ENCODE results near the gene KIN.
"Not testable (repeated sequence)": the region's sequence is repeated elsewhere in the genome, so short reads cannot be mapped to it uniquely, and the experiment has no call there.

The KIN gene

DNA sequence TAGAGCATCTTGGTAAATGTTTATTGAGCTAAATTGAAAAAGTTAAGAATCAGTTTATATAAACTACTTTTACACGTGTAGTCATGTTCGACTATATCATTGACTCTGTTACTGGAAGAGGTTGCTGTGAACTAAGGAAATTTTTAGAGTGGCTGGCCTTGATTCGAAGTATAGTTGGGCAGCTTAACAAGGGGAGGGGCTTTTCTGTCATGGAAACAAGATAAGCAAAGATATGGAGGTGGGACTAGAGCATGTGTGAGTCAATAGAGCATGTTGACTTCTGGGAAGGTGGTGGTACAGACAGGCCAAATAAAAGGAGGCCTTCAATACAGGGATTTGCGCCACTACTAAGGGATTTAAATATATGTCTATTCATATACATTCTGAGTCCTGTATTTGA lies 7.8 kb upstream of the KIN start:
- DNase-seq (ENCODE audit: low read depth in 2 of 2, low spot score in 1 of 2), result no peak

DNA sequence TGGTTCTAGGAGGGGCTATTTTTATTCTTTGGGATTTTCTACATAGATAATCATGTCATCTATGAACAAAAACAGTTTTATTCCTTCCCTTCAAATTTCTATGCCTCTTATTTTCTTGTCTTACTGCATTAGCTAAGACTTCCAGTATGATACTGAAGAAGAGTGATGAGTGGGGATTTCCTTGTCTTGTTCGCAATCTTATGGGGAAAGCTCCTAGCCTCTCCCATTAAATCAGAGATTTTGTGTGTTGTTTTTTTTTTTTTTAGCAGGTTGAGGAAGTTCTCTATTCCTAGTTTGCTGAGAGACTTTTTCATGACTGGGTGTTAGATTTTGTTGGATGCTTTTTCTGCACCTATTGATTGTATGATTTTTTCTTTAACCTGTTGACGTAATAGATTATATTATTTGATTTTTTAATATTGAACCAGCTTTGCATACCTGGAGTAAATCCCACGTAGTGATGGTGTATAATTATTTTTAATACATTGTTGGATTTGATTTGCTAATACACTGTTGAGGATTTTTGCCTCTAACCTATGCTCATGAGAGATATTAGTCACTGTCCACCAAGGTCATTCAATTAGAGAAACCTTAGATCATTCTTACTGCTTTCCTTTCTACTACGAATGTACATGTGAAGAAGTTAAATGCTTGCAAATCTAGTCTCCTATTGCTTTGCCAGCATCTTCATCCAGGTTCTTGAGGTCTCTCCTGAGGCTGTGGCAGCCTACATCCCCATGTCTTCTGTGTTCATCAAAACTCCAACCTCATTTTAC lies 6.6 kb upstream of the KIN start:
- no peak for DNase-seq (ENCODE audit: low read depth in 2 of 2, low spot score in 1 of 2)

DNA sequence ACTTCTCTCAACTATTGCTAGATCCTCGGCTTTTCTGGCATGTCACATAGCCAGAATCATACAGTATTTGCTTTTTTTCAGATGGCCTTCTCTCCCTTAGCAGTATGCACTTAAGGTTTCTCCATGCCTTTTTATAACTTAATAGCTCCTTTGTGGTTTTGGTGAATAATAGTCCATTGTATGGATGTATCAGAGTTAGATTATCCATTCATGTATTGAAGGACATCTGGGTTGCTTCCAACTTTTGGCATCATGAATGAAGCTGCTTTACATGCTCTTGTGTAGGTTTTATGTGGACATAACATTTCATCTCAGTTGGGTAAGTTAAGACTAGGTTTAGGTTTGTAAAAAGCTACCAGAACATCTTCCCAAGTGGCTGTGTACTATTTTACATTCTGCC lies 4.7 kb upstream of the KIN start:
- DNase-seq (ENCODE audit: low read depth in 2 of 2, low spot score in 1 of 2), result no peak

DNA sequence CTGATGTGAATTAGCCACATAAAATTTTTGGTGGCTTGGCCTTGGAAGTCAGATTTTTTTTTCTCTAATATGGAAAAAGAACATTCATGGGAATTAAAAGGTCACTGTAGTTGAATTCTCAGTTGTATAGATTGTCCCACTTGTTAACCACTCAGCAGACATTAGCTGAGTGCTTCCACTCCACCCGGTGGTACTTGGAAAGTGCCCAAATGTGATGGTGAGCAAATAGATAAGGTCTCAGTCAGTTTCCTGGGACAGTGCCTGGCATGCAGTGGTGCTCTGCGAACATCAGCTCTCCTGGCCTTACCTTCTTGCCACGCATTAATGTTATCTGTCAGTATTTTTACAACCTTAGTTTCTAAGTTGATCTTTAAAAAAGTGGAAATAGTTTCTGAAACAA lies 1.6 kb upstream of the KIN start:
- DNase-seq (ENCODE audit: low read depth in 2 of 2, low spot score in 1 of 2), result no peak

DNA sequence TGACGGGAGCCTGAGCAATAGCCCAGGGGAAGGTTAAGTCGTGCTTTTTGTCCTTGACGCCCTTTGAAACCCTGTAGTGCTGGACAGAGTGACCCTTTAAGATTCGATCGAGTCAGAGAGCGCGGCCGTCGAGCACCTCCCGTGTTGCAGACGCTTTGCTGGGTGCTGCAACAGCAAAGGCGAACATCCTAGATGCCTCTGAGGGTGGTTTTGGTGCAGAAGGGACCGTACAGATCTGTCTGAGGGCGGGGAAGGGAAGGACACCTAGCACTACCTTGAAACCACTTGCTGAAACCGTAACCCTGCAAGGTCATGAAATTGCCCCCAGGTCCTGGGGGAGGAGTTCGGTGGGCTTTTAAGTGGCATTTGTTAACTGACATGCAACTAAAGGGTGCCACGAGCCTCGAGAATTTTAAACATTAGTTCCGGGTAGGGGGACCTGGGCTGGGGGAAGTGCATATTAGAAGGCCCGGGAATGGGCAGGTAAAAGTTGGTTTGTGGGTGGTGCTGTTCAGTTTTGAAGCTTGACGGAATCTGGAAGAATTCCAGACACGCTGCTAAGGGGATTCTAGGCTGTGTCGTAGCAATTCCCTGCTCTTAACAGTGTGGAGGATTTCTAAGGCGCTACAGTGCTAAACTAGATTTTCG lies 970 bp upstream of the KIN start:
- no peak for DNase-seq (ENCODE audit: low read depth in 2 of 2, low spot score in 1 of 2)

DNA sequence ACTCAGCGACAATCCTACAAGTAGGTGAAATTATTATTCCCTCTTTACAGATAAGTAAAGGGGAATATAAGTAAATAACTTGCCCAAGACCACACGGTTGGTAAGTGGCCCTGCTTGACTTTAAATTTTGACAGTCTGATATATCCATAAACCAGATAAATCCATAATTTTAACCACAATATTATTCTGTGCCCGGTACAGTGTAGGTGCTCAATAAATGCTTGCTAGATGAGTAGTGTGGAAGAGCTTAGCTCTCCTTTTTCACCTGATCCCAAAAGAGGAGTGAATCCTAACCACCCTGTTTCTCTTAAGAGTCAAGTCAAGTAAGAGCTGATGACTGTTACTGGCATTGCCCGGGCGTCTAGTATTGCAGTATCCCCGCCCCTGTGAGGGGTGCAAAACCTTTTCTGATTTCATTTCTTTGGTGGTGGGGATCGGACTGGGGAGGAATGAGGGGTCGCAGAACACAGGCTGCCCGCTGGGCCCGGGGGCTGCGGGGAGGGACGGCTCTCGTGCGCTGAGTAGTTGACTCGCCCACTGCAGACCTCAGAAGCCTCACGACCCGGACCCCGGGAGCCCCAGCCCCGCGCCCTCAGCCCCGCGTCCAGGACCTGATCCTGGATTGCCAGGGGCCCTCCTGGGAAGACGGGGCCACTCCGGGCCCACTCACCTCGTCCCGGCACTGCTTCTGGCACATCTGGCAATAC lies 490 bp downstream of the KIN start:
- no peak for DNase-seq (ENCODE audit: low read depth in 2 of 2, low spot score in 1 of 2)

DNA sequence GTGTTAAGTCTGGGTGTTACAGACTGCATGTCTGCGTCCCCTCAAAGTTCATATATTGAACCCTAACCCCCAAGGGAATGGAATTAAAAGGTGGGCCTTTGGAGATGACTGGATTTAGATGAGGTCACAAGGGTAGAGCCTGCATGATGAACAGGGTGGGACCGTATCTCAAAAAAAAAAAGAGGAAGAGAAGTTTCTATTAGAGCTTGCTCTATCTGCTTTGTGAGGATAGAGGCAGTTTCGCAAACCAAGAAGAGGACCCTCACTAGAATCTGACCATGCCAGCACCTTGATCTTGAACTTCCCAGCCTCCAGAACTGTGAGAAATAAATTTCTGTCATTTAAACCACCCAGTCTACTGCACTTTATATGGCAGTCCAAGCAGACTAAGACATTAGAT lies 1.4 kb downstream of the KIN start:
- DNase-seq (ENCODE audit: low read depth in 2 of 2, low spot score in 1 of 2), result no peak

DNA sequence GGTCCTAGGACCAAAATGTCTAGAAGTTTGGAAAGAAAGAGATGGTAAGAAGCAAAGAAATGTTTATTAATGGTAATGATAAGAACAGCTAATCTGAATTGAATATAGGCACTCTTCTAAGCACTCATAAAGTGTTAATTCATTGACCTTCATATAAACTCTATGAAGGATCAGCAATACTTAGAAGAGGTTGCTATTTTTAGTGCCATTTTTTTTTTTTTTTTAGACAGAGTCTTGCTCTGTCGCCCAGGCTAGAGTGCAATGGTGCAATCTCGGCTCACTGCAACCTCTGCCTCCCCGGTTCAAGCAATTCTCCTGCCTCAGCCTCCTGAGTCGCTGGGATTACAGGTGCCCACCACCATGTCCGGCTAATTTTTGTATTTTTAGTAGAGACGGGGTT lies 5.6 kb downstream of the KIN start:
- DNase-seq (ENCODE audit: low read depth in 2 of 2, low spot score in 1 of 2), result not testable (repeated sequence)

DNA sequence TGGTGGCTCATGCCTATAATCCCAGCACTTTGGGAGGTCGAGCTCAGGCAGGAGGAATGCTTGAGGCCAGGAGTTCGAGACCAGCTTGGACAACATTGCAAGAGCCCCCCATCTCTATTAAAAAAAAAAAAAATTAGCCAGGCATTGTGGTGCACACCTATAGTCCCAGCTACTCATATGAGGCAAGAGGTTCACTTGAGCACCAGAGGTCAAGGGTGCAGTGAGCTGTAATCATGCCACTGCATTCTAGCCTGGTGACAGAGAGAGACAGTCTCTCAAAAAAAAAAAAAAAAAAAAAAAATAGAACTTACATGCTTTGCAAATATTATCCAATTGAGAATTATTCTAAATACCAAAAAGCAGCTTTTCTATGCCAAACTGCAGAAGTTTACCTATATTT lies 11.0 kb downstream of the KIN start:
- no peak for DNase-seq (ENCODE audit: low read depth in 2 of 2, low spot score in 1 of 2)

DNA sequence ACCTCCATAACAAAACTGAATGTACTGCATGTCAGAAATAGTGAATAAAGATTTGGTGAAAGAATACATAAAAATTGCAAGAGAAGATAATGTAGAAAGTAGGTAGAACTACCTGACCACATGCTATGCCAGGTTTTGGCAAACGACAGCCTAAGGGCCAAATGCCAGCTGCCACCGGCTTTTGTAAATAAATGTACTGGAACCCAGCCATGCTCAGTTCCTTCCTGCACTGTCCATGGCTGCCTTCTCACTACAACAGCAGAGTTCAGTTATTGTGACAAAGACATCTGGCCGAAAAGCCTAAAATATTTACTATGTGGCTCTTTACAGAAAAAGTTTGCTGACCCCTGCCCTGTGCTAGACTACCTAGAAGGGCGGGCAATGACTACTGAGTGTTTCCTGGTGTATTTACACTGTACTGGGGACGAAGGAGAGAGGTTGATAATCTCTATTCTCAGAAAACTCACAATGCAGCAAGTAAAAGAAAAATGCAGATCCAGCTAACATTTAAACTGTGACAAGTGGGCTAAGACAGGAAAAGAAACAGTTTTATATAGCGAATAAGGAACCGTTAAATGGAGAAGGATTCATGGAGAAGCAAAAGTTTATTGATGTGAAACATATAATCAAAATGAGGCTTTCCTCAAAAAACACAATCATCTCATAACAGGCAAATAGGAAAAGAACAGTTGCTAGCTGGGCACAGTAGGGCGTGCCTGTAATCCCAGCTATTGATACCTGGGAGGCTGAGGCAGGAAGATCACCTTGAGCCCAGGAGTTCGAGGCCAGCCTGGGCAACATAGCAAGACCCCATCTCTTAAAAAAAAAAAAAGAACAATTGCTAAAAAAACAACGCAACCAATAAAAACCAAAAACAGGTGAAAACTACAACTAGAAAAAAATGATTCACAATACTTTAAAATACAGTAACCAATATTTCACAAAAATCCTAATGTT lies 13.7 kb downstream of the KIN start:
- DNase-seq (ENCODE audit: low read depth in 2 of 2, low spot score in 1 of 2), result no peak

DNA sequence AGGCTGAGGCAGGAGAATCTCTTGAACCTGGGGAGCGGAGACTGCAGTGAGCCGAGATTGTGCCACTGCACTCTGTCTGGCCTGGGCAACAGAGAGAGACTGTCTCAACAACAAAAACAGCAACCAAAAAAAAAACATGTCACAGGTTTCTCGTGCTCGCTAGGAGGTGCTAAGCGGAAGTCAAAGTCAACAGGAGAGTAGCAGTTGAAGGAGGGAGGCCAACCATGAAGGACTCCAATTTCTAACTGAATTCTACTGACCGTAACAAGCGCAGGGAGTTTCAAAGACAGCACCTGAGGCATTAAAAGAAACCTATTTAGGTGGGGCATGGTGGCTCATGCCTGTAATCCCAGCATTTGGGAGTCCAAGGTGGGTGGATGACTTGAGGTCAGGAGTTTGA lies 19.4 kb downstream of the KIN start:
- no peak for DNase-seq (ENCODE audit: low read depth in 2 of 2, low spot score in 1 of 2)

DNA sequence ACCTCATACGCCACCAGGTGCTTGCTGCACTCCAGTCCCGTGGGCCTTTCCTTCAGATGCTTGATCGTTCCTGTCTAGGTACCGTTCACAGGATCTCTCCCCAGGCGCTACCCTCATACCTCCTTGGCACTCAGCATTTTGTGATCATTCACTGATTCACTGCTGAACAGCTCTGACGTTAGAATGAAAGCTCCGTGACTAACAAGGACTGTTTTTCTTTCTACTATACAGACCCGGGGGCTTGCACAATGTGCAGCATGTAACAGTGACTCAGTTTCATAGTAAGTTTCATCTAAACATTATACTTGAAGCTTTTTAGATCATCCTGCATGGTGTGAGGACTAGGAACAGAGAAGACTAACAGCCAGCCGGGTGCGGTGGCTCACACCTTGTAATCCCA lies 20.6 kb downstream of the KIN start:
- no peak for DNase-seq (ENCODE audit: low read depth in 2 of 2, low spot score in 1 of 2)

DNA sequence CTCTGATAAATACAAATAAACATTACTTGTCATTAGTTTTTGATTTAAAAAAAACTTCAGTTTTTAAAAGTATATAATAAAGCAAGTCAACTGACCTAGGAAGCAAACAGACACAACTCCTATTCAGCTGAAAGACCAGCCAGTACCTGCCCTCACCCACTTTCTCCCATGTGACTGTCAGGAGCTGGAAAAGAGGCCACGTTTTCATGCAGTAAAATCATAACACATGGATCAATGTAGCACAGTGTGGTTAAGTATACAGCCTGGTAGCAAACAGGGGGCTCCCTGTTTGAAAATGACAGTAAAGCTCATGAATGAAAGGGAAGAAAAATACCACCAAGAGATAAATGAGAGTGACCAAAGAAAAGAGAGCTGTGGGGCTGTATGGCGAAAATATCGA lies 21.6 kb downstream of the KIN start:
- no peak for DNase-seq (ENCODE audit: low read depth in 2 of 2, low spot score in 1 of 2)

DNA sequence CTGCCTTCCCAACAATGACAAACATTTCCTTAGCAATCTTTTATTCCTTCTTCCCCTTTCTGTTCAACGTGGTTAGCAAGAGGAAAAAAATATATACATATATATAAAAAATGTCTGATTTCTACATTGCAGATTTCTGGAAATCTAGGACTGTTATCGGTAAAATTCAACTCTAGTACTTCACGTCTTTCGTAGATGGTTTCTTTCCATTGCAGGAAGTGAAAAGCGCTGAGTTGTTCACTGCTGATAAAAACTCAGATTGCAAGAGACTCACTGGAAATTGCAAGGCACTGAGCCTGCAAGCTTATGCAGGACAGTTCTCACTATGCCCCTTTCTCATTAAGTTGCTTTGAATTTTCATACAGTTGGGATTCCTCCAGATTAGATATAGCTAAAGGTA lies 23.9 kb downstream of the KIN start:
- no peak for DNase-seq (ENCODE audit: low read depth in 2 of 2, low spot score in 1 of 2)

DNA sequence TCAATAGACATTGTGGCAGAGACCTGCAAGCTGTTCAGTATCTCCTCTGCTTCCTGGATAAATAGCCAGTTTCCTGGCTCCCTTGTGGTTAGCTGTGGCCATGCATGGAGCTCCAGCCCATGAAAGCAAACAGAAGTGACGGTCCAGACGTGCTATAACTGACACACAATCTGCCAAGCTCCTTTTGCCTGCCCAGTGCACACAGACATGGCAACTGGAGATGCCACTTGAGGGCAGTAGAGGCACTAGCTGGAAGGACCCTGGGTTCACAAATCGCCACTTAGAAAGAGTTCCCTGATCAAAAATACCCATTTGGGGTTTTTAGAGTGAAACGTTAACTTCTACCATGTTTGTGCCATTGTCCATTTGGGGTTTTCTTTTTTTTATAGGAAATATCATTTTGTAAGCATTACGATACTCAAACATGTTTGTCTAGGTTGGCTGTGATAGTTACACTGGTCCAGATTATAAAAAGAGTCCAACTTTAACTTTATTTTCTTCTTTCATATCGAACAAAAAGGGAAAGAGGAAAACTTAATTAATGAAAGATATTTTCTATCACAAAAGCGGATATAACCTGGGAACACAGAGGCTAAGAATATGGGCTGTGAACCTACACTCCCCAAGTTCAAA lies 31.3 kb downstream of the KIN start:
- DNase-seq (ENCODE audit: low read depth in 2 of 2, low spot score in 1 of 2), result no peak

DNA sequence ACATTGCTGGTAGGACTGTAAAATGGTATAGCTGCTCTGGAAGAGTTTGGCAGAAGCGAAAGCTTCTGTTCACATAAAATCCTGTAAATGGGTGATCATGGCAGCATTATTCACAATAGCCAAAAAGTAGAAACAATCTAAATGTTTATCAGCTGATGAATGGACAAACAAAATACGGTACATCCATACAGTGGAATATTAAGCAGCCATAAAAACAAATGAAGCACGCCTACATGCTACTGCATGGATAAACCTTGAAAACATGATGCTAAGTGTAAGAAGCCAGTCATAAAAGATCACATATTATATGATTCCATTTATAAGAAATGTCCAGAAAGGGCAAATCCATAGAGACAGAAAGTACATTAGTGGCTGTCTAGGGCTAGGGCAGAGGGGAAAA lies 32.7 kb downstream of the KIN start:
- DNase-seq (ENCODE audit: low read depth in 2 of 2, low spot score in 1 of 2), result no peak

DNA sequence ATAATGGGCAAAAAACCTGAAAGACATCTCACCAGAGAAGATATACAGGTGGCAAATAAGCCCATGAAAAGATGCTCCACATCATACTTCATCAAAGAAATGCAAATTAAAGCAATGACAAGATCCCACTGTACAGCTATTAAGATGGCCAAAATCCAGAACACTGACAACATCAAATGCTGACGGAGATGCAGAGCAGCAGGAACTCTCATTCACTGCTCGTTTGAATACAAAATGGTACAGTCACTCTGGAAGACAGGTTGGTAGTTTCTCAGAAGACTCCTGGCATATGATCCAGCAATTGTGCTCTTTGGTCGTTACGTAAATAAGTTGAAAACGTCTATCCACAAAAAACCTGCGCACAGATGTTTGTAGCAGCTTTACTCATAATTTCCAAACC lies 35.5 kb downstream of the KIN start:
- DNase-seq (ENCODE audit: low read depth in 2 of 2, low spot score in 1 of 2), result no peak

DNA sequence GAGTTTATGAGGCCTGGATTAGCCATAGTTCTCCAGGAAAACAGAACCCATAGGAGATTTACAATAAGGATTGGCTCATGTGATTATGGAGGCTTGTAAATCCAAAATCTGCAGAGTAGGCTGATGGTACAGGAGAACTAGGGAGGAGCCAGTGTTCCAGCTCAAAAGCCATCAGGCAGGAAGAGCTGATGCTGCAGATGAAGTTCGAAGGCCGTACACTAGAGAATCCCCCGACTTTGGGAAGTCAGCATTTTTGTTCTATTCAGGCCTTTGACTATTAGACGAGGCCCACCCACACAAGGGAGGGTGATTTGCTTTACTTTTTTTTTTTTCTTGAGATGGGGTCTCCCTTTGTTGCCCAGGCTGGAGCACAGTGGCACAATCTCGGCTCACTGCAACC lies 37.6 kb downstream of the KIN start:
- DNase-seq (ENCODE audit: low read depth in 2 of 2, low spot score in 1 of 2), result no peak

DNA sequence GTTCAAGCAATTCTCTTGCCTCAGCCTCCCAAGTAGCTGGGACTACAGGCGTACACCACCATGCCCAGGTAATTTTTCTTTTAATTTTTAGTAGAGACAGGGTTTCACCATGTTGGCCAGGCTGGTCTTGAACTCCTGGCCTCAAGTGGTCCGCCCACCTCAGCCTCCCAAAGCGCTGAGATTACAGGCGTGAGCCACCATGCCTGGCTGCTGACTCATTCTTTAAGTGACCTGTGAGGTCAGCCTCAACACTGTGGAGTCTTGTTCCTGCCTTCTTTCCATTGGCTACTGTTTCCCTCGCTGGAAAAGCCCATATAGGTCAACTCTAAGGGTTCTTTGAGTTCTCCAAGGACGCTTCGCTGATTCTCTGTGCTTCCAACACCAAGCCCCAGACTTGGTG lies 39.2 kb downstream of the KIN start:
- DNase-seq (ENCODE audit: low read depth in 2 of 2, low spot score in 1 of 2), result not testable (repeated sequence)

DNA sequence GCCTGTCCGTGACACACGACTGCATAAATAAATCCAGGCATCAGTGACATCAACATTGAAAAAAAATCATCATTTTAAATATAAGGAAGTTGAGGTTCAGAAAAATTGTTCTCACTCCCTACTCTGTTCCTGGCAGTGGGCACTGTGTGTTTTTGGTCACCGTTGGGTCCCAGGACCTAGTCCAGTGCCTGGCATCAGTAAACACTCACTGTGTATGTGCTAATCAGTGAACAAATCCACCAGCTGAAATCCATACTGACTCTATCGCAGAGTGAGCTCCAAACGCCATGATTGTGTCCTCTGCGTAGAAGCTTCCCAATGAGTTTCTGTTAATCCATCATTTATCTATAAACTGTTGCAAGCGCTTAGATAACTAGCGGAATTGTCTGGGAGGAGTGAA lies 43.5 kb downstream of the KIN start:
- DNase-seq (ENCODE audit: low read depth in 2 of 2, low spot score in 1 of 2), result no peak
